ENCODE measurements around the gene ZNF879. TPM values are rescaled to one million over a fixed set of nuclear protein-coding genes. Genes with fewer than 3 reads are reported as not detected.

The ZNF879 gene
- total RNA-seq, 1 experiment from 2014 or later: not detected

DNA sequence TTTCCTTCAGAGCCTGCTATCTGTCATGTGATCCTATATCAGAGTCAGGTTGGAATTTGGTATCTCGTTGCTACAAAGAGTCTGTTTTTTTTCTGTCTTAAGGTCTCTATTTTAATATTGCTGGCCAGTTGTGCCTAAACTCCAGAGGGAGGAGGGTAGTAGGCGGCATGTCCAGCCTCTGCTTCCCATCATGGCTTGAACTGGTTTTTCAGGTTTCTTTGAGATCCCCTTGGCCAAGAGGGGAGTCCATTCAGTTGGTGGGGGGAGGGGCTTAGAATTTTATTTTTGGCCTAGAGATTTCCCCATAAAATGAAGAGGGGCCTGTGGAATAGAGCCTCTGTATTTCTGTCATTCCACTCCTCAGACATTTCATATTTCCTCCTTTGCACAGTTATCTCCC lies 21.2 kb downstream of the ZNF879 start:
- Histone ChIP-seq H3K4me3 (replicated peaks in 1 of 2; ENCODE audit: low read depth in 1 of 2, low read length in 2 of 2) (no peak overlapping the region), H3K9me2 (ENCODE audit: insufficient read depth) (no peaks in the 10 kb centered on the region), H3K4me2 (ENCODE audit: low read length) (no peak overlapping the region), H4K20me1 (ENCODE audit: insufficient read depth) (no peaks in the 10 kb centered on the region), H2AFZ (ENCODE audit: low read depth, low read length, poor library complexity, severe bottlenecking) (no peak overlapping the region), H3K79me2 (ENCODE audit: insufficient read depth, low read length) (no peaks in the 10 kb centered on the region), H3K27me3 (ENCODE audit: insufficient read depth, low read length) (no peaks in the 10 kb centered on the region), H3K36me3 (ENCODE audit: control insufficient read depth in 1 of 2, insufficient read depth in 2 of 2, low read length in 2 of 2) (no peaks in the 10 kb centered on the region), H3K9ac (ENCODE audit: low read length) (no peak overlapping the region), H3K27ac (ENCODE audit: low read depth, low read length) (no peak overlapping the region), H3K9me3 (ENCODE audit: control insufficient read depth in 1 of 2, insufficient read depth in 1 of 2, low read depth in 1 of 2, low read length in 2 of 2) (peaks cover 3 to 8% of the 10 kb centered on the region in 2 experiments; a peak in 2 of 4 replicates), H3K4me1 (ENCODE audit: control insufficient read depth in 1 of 2, insufficient read depth in 2 of 2, low read length in 2 of 2) (no peaks in the 10 kb centered on the region)
- no peak for DNase-seq (ENCODE audit: low read depth, low spot score)
- ChIA-PET POLR2A (no interaction called here), RAD21 (ENCODE audit: low non-redundant PET in 1 of 2, low total read pairs in 2 of 2, uncharacterized antibody in 2 of 2, unreplicated experiment in 2 of 2) (no interaction called here), CTCF (no interaction called here)
- no peak for TF ChIP-seq CEBPB (IDR thresholded peaks at IDR 0.05; ENCODE audit: low read depth)
- no peak for TF ChIP-seq YY1 (IDR thresholded peaks at IDR 0.05; ENCODE audit: extremely low read depth, insufficient replicate concordance, low read depth, low read length)
- no peak for TF ChIP-seq EGR1 (IDR thresholded peaks at IDR 0.05; ENCODE audit: low read depth)
- TF ChIP-seq SP1 (IDR thresholded peaks at IDR 0.05; ENCODE audit: low read depth): no peak
- no peak for TF ChIP-seq CBX3 (IDR thresholded peaks at IDR 0.05; ENCODE audit: low read depth)
- TF ChIP-seq FOSL1 (IDR thresholded peaks at IDR 0.05; ENCODE audit: low read depth): no peak
- no peak for TF ChIP-seq POLR2A (IDR thresholded peaks at IDR 0.05; ENCODE audit: borderline replicate concordance, extremely low read depth, insufficient read depth, insufficient read length)
- TF ChIP-seq EZH2phosphoT487 (IDR thresholded peaks at IDR 0.05; ENCODE audit: borderline replicate concordance): no peak
- no peak for TF ChIP-seq JUND (IDR thresholded peaks at IDR 0.05)
- TF ChIP-seq ATF3 (IDR thresholded peaks at IDR 0.05): no peak
- no peak for TF ChIP-seq ELF1 (IDR thresholded peaks at IDR 0.05; ENCODE audit: borderline replicate concordance, low read depth)
- no peak for TF ChIP-seq SRF (IDR thresholded peaks at IDR 0.05; ENCODE audit: low read depth)
- TF ChIP-seq ZFX (IDR thresholded peaks at IDR 0.05): no peak
- intact Hi-C loops (cut with micrococcal nuclease): no loop called here
- no peak for ATAC-seq
- no TSS peak for BruUV-seq (replicated peaks)

DNA sequence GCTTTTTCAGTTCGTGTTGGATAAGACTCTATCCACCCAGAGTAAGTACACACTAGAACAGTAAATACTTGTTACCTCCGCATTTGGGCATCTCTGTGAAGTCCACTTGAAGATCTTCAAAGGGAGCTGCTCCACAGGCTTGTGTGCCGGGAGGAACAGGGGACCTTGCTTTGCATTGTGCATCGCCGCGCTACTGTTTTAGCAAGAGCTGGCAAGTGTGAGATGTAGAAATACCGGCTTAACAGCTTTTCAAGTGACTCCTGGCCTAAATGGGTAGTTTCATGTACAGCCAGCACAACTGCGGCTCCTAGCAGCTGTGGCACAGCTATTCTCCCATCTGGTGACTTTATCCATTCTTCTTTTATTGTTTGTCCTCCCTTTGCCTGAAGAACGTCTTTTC lies 28.2 kb downstream of the ZNF879 start:
- intact Hi-C loops (cut with micrococcal nuclease): no loop called here
- H3K79me2 ChIP-seq (ENCODE audit: insufficient read depth, low read length): no peaks in the 10 kb centered on the region
- no peak overlapping the region for H2AFZ ChIP-seq (ENCODE audit: low read depth, low read length, poor library complexity, severe bottlenecking)
- DNase-seq (ENCODE audit: low read depth, low spot score) (no peak), ATAC-seq (no peak)
- no peaks in the 10 kb centered on the region for H3K27me3 ChIP-seq (ENCODE audit: insufficient read depth, low read length)
- no peaks in the 10 kb centered on the region for H3K9me2 ChIP-seq (ENCODE audit: insufficient read depth)
- H3K27ac ChIP-seq (ENCODE audit: low read depth, low read length): no peak overlapping the region
- peaks cover 0 to 3% of the 10 kb centered on the region in 2 experiments; a peak in 1 of 4 replicates for H3K9me3 ChIP-seq (ENCODE audit: control insufficient read depth in 1 of 2, insufficient read depth in 1 of 2, low read depth in 1 of 2, low read length in 2 of 2)
- H3K36me3 ChIP-seq (ENCODE audit: control insufficient read depth in 1 of 2, insufficient read depth in 2 of 2, low read length in 2 of 2): no peaks in the 10 kb centered on the region
- H3K9ac ChIP-seq (ENCODE audit: low read length): no peak overlapping the region
- ChIA-PET POLR2A (no interaction called here), RAD21 (ENCODE audit: low non-redundant PET in 1 of 2, low total read pairs in 2 of 2, uncharacterized antibody in 2 of 2, unreplicated experiment in 2 of 2) (no interaction called here), CTCF (no interaction called here)
- H3K4me3 ChIP-seq (replicated peaks in 1 of 2; ENCODE audit: low read depth in 1 of 2, low read length in 2 of 2): no peak overlapping the region
- H4K20me1 ChIP-seq (ENCODE audit: insufficient read depth): no peaks in the 10 kb centered on the region
- no TSS peak for BruUV-seq (replicated peaks)
- H3K4me2 ChIP-seq (ENCODE audit: low read length): no peak overlapping the region
- H3K4me1 ChIP-seq (ENCODE audit: control insufficient read depth in 1 of 2, insufficient read depth in 2 of 2, low read length in 2 of 2): no peaks in the 10 kb centered on the region
- TF ChIP-seq, protein P1, sequence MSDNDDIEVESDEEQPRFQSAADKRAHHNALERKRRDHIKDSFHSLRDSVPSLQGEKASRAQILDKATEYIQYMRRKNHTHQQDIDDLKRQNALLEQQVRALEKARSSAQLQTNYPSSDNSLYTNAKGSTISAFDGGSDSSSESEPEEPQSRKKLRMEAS (IDR thresholded peaks at IDR 0.05): no peak
- TF ChIP-seq, protein P2, sequence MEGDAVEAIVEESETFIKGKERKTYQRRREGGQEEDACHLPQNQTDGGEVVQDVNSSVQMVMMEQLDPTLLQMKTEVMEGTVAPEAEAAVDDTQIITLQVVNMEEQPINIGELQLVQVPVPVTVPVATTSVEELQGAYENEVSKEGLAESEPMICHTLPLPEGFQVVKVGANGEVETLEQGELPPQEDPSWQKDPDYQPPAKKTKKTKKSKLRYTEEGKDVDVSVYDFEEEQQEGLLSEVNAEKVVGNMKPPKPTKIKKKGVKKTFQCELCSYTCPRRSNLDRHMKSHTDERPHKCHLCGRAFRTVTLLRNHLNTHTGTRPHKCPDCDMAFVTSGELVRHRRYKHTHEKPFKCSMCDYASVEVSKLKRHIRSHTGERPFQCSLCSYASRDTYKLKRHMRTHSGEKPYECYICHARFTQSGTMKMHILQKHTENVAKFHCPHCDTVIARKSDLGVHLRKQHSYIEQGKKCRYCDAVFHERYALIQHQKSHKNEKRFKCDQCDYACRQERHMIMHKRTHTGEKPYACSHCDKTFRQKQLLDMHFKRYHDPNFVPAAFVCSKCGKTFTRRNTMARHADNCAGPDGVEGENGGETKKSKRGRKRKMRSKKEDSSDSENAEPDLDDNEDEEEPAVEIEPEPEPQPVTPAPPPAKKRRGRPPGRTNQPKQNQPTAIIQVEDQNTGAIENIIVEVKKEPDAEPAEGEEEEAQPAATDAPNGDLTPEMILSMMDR (IDR thresholded peaks at IDR 0.05 in 2 of 3, conservative IDR thresholded peaks at IDR 0.05 in 1 of 3; ENCODE audit: borderline replicate concordance in 1 of 3, insufficient read depth in 1 of 3, low read depth in 2 of 3, low read length in 2 of 3): no peak
- no peak for TF ChIP-seq EZH2 (IDR thresholded peaks at IDR 0.05)
- TF ChIP-seq CBX3 (IDR thresholded peaks at IDR 0.05; ENCODE audit: low read depth): no peak
- no peak for TF ChIP-seq ELF1 (IDR thresholded peaks at IDR 0.05; ENCODE audit: borderline replicate concordance, low read depth)
- TF ChIP-seq ZFX (IDR thresholded peaks at IDR 0.05): no peak
- no peak for TF ChIP-seq YY1 (IDR thresholded peaks at IDR 0.05; ENCODE audit: extremely low read depth, insufficient replicate concordance, low read depth, low read length)
